Gastrocnemius medialis (tissue), 4 donors: ENCODE data around the gene USP15. TPM values are rescaled to one million over a fixed set of nuclear protein-coding genes. Genes with fewer than 3 reads are reported as not detected.
"Not testable (repeated sequence)": the region's sequence is repeated elsewhere in the genome, so short reads cannot be mapped to it uniquely, and the experiment has no call there.

ENCODE experiments used
- ATAC-seq, 2 donors: fragments of 150-250 bp; one replicate each; pipeline ENCODE4 v1.9.1; 2016
- DNase-seq, 2 donors: peaks; one replicate each; pipeline ENCODE4 v3.0.0-alpha.2; 2019
- H3K27ac ChIP-seq, 4 donors: fragments of 200-600 bp; sonication (generic); 1 replicate in 1 of 4; 2 replicates in 3 of 4; pipeline ENCODE4 v1.5.1; 2016 to 2018; ENCODE audit warnings: mild to moderate bottlenecking in 2 of 4, moderate library complexity in 1 of 4
- H3K27me3 ChIP-seq, 3 donors: fragments of 200-600 bp; sonication (generic) in 2 of 3; 1 replicate in 1 of 3; 2 replicates in 2 of 3; pipeline versions ENCODE4 v1.5.1 to v1.6.0; 2016 to 2019; ENCODE audit warnings: mild to moderate bottlenecking in 1 of 3, moderate library complexity in 1 of 3
- H3K36me3 ChIP-seq, 2 donors: fragments of 200-600 bp; sonication (generic) in 1 of 2; one replicate each; pipeline ENCODE4 v1.5.1; 2017 to 2018
- H3K4me1 ChIP-seq, 2 donors: fragments of 200-600 bp; sonication (generic) in 1 of 2; one replicate each; pipeline ENCODE4 v1.5.1; 2016 to 2017; ENCODE audit warnings: mild to moderate bottlenecking in 2 of 2
- H3K4me3 ChIP-seq, 4 donors: fragments of 200-600 bp; sonication (generic) in 3 of 4; 1 replicate in 1 of 4; 2 replicates in 3 of 4; pipeline ENCODE4 v1.5.1; 2016 to 2019; ENCODE audit warnings: mild to moderate bottlenecking in 2 of 4
- H3K9me3 ChIP-seq, 3 donors: fragments of 200-600 bp; sonication (generic) in 2 of 3; 1 replicate in 1 of 3; 2 replicates in 2 of 3; pipeline ENCODE4 v1.5.1; 2016 to 2019
- POLR2A ChIP-seq, 2 donors: fragments of 450-650 bp; IDR thresholded peaks; one replicate each; pipeline ENCODE4 v1.6.1; 2017; ENCODE audit warnings: antibody characterized with exemption in 2 of 2, mild to moderate bottlenecking in 2 of 2, moderate library complexity in 2 of 2
- in situ Hi-C, 4 donors: fragments of 200-750 bp; cut with MboI; loops; one replicate each; pipeline versions ENCODE4 v1.15.0 to v1.8.0; 2017; ENCODE audit warnings: low sequenced_read_pairs in 4 of 4
- intact Hi-C: fragments of 100-400 bp; cut with DNase I; formaldehyde crosslinking; loops from one replicate; pipeline ENCODE4 v1.15.1; 2023; ENCODE audit warnings: low total_unique reads
- total RNA-seq, 4 donors: library from RNA; depleted of rRNA; stranded (reverse); fragments of >200 nt; gene quantifications; one replicate each; pipeline versions ENCODE4 v1.1.0 to v1.2.3, GENCODE V29; 2016
- TF ChIP-seq, protein P1 (sequence below), 5 experiments: fragments of 450-650 bp in 3 of 5; fragments of 200-600 bp in 2 of 5; sonication (generic) in 2 of 5; IDR thresholded peaks in 4 of 5; conservative IDR thresholded peaks in 1 of 5; 1 replicate in 4 of 5; 2 replicates in 1 of 5; pipeline ENCODE4 v1.5.1; 2016 to 2019; ENCODE audit warnings: antibody characterized with exemption in 5 of 5, mild to moderate bottlenecking in 3 of 5, moderate library complexity in 3 of 5

USP15 gene
- total RNA-seq, 4 donors from 2014 or later: 49.0 to 93.6 (median 50.6) TPM

DNA sequence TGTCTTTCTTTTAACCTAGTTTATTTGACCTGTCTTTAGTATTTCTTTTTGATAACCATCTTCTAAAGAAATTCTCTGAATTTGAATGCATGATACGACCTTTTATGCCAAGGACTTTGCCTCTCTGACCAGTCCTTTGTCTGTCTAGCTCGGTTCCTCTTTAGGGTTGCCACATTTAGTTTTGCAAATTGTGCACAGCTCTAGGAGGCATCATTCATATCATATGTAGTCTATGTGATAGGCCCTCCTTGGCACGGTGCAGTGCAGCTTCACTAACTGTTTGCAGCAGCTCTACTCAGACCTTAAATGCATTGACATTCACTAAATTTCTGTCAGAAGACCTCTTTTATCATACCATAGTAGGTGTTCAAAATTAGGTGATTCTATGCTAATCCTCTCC lies 75.6 kb downstream of the USP15 start:
- intact Hi-C loops: no loop called here

DNA sequence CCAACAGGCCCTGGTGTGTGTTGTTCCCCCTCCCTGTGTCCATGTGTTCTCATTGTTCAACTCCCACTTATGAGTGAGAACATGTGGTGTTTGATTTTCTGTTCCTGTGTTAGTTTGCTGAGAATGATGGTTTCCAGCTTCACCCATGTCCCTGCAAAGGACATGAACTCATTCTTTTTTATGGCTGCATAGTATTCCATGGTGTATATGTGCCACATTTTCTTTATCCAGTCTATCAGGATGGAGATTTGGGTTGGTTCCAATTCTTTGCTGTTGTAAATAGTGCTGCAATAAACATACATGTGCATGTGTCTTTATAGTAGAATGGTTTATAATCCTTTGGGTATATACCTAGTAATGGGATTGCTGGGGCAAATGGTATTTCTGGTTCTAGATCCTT lies 77.4 kb downstream of the USP15 start:
- in situ Hi-C loops, intact Hi-C loops, H3K9me3 ChIP-seq, H3K36me3 ChIP-seq, H3K4me3 ChIP-seq, H3K27me3 ChIP-seq, ATAC-seq, H3K27ac ChIP-seq, H3K4me1 ChIP-seq, DNase-seq: not testable (repeated sequence)

More for the DNA sequence above, 75.6 kb downstream of the USP15 start:
- no peak for DNase-seq
- H3K27me3 ChIP-seq: no peaks in the 10 kb centered on the region
- no peak for TF ChIP-seq POLR2A (IDR thresholded peaks at IDR 0.05)
- TF ChIP-seq, protein P1, sequence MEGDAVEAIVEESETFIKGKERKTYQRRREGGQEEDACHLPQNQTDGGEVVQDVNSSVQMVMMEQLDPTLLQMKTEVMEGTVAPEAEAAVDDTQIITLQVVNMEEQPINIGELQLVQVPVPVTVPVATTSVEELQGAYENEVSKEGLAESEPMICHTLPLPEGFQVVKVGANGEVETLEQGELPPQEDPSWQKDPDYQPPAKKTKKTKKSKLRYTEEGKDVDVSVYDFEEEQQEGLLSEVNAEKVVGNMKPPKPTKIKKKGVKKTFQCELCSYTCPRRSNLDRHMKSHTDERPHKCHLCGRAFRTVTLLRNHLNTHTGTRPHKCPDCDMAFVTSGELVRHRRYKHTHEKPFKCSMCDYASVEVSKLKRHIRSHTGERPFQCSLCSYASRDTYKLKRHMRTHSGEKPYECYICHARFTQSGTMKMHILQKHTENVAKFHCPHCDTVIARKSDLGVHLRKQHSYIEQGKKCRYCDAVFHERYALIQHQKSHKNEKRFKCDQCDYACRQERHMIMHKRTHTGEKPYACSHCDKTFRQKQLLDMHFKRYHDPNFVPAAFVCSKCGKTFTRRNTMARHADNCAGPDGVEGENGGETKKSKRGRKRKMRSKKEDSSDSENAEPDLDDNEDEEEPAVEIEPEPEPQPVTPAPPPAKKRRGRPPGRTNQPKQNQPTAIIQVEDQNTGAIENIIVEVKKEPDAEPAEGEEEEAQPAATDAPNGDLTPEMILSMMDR (IDR thresholded peaks at IDR 0.05 in 4 of 5, conservative IDR thresholded peaks at IDR 0.05 in 1 of 5): no peak
- H3K4me3 ChIP-seq: no peak overlapping the region
- peaks cover 8 to 13% of the 10 kb centered on the region in 2 donors for H3K4me1 ChIP-seq
- peak overlapping the region in 1 of 4 donors; percentile 7 for H3K27ac ChIP-seq
- ATAC-seq: peak in 1 of 2 donors; percentile 53
- H3K9me3 ChIP-seq: no peaks in the 10 kb centered on the region
- in situ Hi-C loops: no loop called here
- H3K36me3 ChIP-seq: no peaks in the 10 kb centered on the region

DNA sequence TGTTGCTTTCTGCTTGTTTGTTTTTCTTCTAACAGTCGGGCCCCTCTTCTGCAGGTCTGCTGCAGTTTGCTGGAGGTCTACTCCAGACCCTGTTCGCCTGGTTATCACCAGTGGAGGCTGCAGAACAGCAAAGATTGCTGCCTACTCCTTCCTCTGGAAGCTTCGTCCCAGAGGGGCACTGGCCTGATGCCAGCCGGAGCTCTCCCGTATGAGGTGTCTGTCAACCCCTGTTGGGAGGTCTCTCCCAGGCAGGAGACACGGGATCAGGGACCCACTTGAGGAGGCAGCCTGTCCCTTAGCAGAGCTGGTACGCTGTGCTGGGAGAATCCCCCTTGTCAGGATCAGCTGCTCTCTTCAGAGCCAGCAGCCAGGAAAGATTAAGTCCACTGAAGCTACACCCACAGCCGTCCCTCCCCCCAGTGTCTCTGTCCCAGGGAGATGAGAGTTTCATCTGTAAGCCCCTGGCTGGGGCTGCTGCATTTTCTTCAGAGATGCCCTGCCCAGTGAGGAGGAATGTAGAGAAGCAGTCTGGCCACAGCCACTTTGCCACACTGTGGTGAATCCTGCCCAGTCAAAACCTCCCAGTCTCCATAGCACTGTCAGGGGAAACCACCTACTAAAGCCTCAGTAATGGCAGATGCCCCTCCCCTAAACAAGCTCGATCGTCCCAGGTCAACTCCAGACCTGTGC lies 82.6 kb downstream of the USP15 start:
- H3K36me3 ChIP-seq, H3K27ac ChIP-seq, H3K4me1 ChIP-seq, intact Hi-C loops, in situ Hi-C loops, H3K9me3 ChIP-seq, ATAC-seq, DNase-seq, H3K4me3 ChIP-seq, H3K27me3 ChIP-seq: not testable (repeated sequence)

DNA sequence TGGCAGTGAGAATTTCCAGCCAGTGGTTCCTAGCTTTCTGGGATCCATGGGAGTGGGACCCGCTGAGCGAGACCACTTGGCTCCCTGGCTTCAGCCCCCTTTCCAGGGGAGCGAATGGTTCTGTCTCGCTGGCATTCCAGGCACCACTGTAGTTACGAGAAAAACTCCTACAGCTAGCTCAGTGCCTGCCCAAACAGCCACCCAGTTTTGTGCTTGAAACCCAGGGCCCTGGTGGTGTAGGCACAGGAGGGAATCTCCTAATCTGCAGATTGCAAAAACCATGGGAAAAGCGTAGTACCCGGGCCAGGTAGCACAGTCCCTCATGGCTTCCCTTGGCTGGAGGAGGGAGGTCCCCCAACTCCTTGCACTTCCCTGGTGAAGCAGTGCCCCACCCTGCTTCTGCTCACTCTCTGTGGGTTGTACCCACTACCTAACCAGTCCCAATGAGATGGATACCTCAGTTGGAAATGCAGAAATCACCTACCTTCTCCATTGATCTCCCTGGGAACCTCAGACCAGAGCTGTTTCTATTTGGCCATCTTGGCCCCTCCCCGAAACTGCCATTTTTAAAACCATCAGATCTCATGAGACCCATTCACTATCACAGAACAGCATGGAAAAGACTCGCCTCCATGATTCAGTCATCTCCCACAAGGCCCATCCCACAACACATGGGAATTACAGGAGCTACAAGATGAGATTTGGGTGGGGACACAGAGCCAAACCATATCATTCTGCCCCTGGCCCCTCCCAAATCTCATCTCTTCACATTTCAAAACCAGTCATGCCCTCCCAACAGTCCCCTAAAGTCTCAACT lies 83.3 kb downstream of the USP15 start:
- DNase-seq, in situ Hi-C loops, H3K9me3 ChIP-seq, H3K4me1 ChIP-seq, H3K36me3 ChIP-seq, intact Hi-C loops, H3K4me3 ChIP-seq, ATAC-seq, H3K27me3 ChIP-seq, H3K27ac ChIP-seq: not testable (repeated sequence)

DNA sequence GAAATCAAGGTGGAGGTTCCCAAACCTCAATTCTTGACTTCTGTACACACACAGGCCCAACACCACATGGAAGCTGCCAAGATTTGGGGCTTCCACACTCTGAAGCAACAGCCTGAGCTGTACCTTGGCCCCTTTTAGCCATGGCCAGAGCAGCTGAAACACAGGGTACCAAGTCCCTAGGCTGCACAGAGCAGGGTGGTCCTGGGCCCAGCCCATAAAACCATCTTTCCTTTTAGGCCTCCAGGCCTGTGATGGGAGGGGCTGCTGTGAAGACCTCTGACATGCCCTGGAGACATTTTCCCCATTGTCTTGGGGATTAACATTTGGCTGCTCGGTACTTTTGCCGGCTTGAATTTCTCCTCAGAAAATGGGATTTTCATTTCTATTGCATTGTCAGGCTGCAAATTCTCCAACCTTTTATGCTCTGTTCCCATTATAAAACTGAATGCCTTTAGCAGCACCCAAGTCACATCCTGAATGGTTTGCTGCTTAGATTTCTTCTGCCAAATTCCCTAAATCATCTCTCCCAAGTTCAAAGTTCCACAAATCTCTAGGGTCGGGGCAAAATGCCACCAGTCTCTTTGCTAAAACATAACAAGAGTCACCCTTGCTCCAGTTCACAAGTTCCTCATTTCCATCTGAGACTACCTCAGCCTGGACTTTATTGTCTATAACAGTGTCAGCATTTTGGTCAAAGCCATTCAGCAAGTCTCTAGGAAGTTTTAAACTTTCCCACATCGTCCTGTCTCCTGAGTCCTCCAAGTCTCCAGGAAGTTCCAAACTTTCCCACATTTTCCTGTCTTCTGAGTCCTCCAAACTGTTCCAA lies 84.7 kb downstream of the USP15 start:
- H3K9me3 ChIP-seq, in situ Hi-C loops, DNase-seq, H3K36me3 ChIP-seq, H3K27ac ChIP-seq, H3K4me1 ChIP-seq, intact Hi-C loops, ATAC-seq, H3K4me3 ChIP-seq, H3K27me3 ChIP-seq: not testable (repeated sequence)

DNA sequence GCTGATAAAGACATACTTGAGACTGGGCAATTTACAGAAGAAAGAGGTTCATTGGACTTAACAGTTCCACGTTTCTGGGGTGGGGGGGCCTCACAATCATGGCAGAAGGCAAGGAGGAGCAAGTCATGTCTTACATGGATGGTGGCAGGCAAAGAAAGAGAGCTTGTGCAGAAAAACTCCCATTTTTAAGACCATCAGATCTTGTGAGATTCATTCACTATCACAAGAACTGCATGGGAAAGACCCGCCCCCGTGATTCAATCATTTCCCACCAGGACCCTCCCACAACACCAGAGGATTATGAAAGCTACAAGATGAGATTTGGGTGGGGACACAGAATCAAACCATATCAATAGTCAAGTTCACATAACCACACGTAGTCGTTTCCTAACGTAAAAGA lies 85.5 kb downstream of the USP15 start:
- intact Hi-C loops (no loop called here), in situ Hi-C loops (no loop called here)
- TF ChIP-seq POLR2A (IDR thresholded peaks at IDR 0.05): no peak
- TF ChIP-seq, protein P1 (IDR thresholded peaks at IDR 0.05 in 4 of 5, conservative IDR thresholded peaks at IDR 0.05 in 1 of 5): no peak
- no peak overlapping the region for H3K4me3 ChIP-seq
- no peaks in the 10 kb centered on the region for H3K4me1 ChIP-seq
- no peak for ATAC-seq
- peaks cover 0 to 5% of the 10 kb centered on the region in 2 donors for H3K36me3 ChIP-seq
- no peaks in the 10 kb centered on the region for H3K27me3 ChIP-seq
- no peak for DNase-seq
- no peaks in the 10 kb centered on the region for H3K9me3 ChIP-seq
- H3K27ac ChIP-seq: no peak overlapping the region
